Large intestine (tissue), 3 donors: ENCODE measurements around the gene GRM5. TPM values are rescaled to one million over a fixed set of nuclear protein-coding genes. Genes with fewer than 3 reads are reported as not detected.

Experiments
- DNase-seq, 2 donors: peaks; one replicate each; pipeline versions ENCODE4 v3.0.0 to v3.0.0-alpha.2; 2013
- H3K27ac ChIP-seq: one replicate; pipeline ENCODE4 v1.5.1; 2013; ENCODE audit warnings: low read length
- H3K27me3 ChIP-seq: 2 replicates; pipeline ENCODE4 v1.6.1; 2013; ENCODE audit warnings: low read length; ENCODE audit not compliant: control insufficient read depth, insufficient read depth
- H3K36me3 ChIP-seq: 2 replicates; pipeline ENCODE4 v1.6.1; 2013; ENCODE audit warnings: low read length; ENCODE audit not compliant: control insufficient read depth, insufficient read depth
- H3K4me1 ChIP-seq: one replicate; pipeline ENCODE4 v1.6.1; 2013; ENCODE audit warnings: low read length; ENCODE audit not compliant: control insufficient read depth, insufficient read depth
- H3K4me3 ChIP-seq: one replicate; pipeline ENCODE4 v1.5.1; 2013; ENCODE audit warnings: low read length
- H3K9me3 ChIP-seq: one replicate; pipeline ENCODE4 v1.6.1; 2013; ENCODE audit warnings: mild to moderate bottlenecking, low read depth, low read length, moderate library complexity; ENCODE audit not compliant: control insufficient read depth
- WGBS: methylation state at CpG from one replicate; pipeline ENCODE4 v1.1.5; 2013; ENCODE audit warnings: low lambda C conversion rate; ENCODE audit not compliant: insufficient coverage; 5-methylcytosine and 5-hydroxymethylcytosine counted together
- polyA plus RNA-seq: library from polyadenylated mRNA; unstranded; fragments of 120-200 nt; gene quantifications from one replicate; pipeline ENCODE4 v1.2.1, GENCODE V29; 2013

Gene GRM5
- polyA plus RNA-seq, 1 donor: 0.06 TPM

- H3K36me3 ChIP-seq: no peaks in the 10 kb centered on the region
- H3K4me1 ChIP-seq: no peaks in the 10 kb centered on the region
- H3K27ac ChIP-seq: no peak overlapping the region
- no CpG with 5 or more reads among the region's 5 CpGs for WGBS
- no peak for DNase-seq
- H3K9me3 ChIP-seq: no peaks in the 10 kb centered on the region
- no peaks in the 10 kb centered on the region for H3K27me3 ChIP-seq
- no peak overlapping the region for H3K4me3 ChIP-seq
Observed at GRCh38 chr11:88534185-88534584, 531.6 kb downstream of the GRM5 start.

GRCh38 chr11:88533001-88533400, 532.8 kb downstream of the GRM5 start:
- Histone ChIP-seq H3K4me3 (no peak overlapping the region), H3K36me3 (no peaks in the 10 kb centered on the region)

GRCh38 chr11:88531831-88532230, 534.0 kb downstream of the GRM5 start:
- Histone ChIP-seq H3K36me3 (no peaks in the 10 kb centered on the region), H3K4me1 (no peaks in the 10 kb centered on the region), H3K9me3 (no peaks in the 10 kb centered on the region), H3K4me3 (no peak overlapping the region), H3K27me3 (no peaks in the 10 kb centered on the region), H3K27ac (no peak overlapping the region)
- no peak for DNase-seq
- WGBS: 100% methylated on average over 1 of the region's 4 CpGs

More at GRCh38 chr11:88533001-88533400, 532.8 kb downstream of the GRM5 start:
- H3K27ac ChIP-seq: no peak overlapping the region
- H3K9me3 ChIP-seq: no peaks in the 10 kb centered on the region
- H3K4me1 ChIP-seq: no peaks in the 10 kb centered on the region
- H3K27me3 ChIP-seq: no peaks in the 10 kb centered on the region
- DNase-seq: no peak
- WGBS: 100% methylated on average over 1 of the region's 1 CpG

GRCh38 chr11:88529426-88529825, 536.4 kb downstream of the GRM5 start:
- no peaks in the 10 kb centered on the region for H3K4me1 ChIP-seq
- no peaks in the 10 kb centered on the region for H3K36me3 ChIP-seq
- H3K4me3 ChIP-seq: no peak overlapping the region
- H3K27me3 ChIP-seq: no peaks in the 10 kb centered on the region
- 100% methylated on average over 1 of the region's 1 CpG for WGBS
- no peak overlapping the region for H3K27ac ChIP-seq
- no peak for DNase-seq
- H3K9me3 ChIP-seq: no peaks in the 10 kb centered on the region

- no peak overlapping the region for H3K27ac ChIP-seq
- no peaks in the 10 kb centered on the region for H3K4me1 ChIP-seq
- DNase-seq: no peak
- H3K27me3 ChIP-seq: no peaks in the 10 kb centered on the region
- no peak overlapping the region for H3K4me3 ChIP-seq
- H3K9me3 ChIP-seq: no peaks in the 10 kb centered on the region
- H3K36me3 ChIP-seq: no peaks in the 10 kb centered on the region
Observed at GRCh38 chr11:88523386-88524071, 542.3 kb downstream of the GRM5 start.

- Histone ChIP-seq H3K36me3 (no peaks in the 10 kb centered on the region), H3K4me3 (no peak overlapping the region), H3K4me1 (no peaks in the 10 kb centered on the region), H3K27me3 (no peaks in the 10 kb centered on the region), H3K27ac (no peak overlapping the region), H3K9me3 (no peaks in the 10 kb centered on the region)
- DNase-seq: no peak
- WGBS: no CpG with 5 or more reads among the region's 2 CpGs
Observed at GRCh38 chr11:88522624-88523385, 543.0 kb downstream of the GRM5 start.

GRCh38 chr11:88521799-88522201, 544.0 kb downstream of the GRM5 start:
- DNase-seq: no peak
- H3K36me3 ChIP-seq: no peaks in the 10 kb centered on the region
- H3K4me1 ChIP-seq: no peaks in the 10 kb centered on the region
- no peaks in the 10 kb centered on the region for H3K9me3 ChIP-seq
- H3K4me3 ChIP-seq: no peak overlapping the region
- no peak overlapping the region for H3K27ac ChIP-seq
- H3K27me3 ChIP-seq: no peaks in the 10 kb centered on the region
- no CpG with 5 or more reads among the region's 1 CpG for WGBS

- DNase-seq: no peak
- H3K27ac ChIP-seq: no peak overlapping the region
- H3K27me3 ChIP-seq: no peaks in the 10 kb centered on the region
- no peak overlapping the region for H3K4me3 ChIP-seq
- no peaks in the 10 kb centered on the region for H3K36me3 ChIP-seq
- no peaks in the 10 kb centered on the region for H3K9me3 ChIP-seq
- H3K4me1 ChIP-seq: no peaks in the 10 kb centered on the region
Observed at GRCh38 chr11:88521399-88521798, 544.4 kb downstream of the GRM5 start.

- Histone ChIP-seq H3K9me3 (no peaks in the 10 kb centered on the region), H3K36me3 (no peaks in the 10 kb centered on the region), H3K4me3 (no peak overlapping the region), H3K27ac (no peak overlapping the region), H3K4me1 (no peaks in the 10 kb centered on the region), H3K27me3 (no peaks in the 10 kb centered on the region)
- DNase-seq: no peak
Observed at GRCh38 chr11:88520391-88520790, 545.4 kb downstream of the GRM5 start.

- Histone ChIP-seq H3K27me3 (peaks cover 7% of the 10 kb centered on the region), H3K36me3 (no peaks in the 10 kb centered on the region), H3K4me3 (no peak overlapping the region), H3K4me1 (no peaks in the 10 kb centered on the region), H3K27ac (no peak overlapping the region), H3K9me3 (no peaks in the 10 kb centered on the region)
- no peak for DNase-seq
- no CpG with 5 or more reads among the region's 4 CpGs for WGBS
Observed at GRCh38 chr11:88515002-88515401, 550.8 kb downstream of the GRM5 start.

- Histone ChIP-seq H3K4me3 (no peak overlapping the region), H3K27me3 (peaks cover 31% of the 10 kb centered on the region), H3K36me3 (no peaks in the 10 kb centered on the region), H3K9me3 (no peaks in the 10 kb centered on the region), H3K27ac (no peak overlapping the region), H3K4me1 (peaks cover 3% of the 10 kb centered on the region)
- WGBS: no CpG with 5 or more reads among the region's 1 CpG
- no peak for DNase-seq
Observed at GRCh38 chr11:88511006-88511405, 554.8 kb downstream of the GRM5 start.
